DMS 273 treated with DMSO at 0.1 percent for 48 hours (cell line): Measurements from ENCODE around the gene DTX4.
"Not testable (repeated sequence)": the region's sequence is repeated elsewhere in the genome, so short reads cannot be mapped to it uniquely, and the experiment has no call there.

Experiments
- DNase-seq: peaks from one replicate; lab custom pipeline; 2025; lab: John Stamatoyannopoulos, UW

DTX4 gene

GRCh38 chr11:59171508-59172322 is at the start of gene DTX4:
TSS of gene DTX4 (plus strand) at chr11:59172132. CDS start at chr11:59172596, 464 bp downstream.
- peak; percentile 52 for DNase-seq

- no peak for DNase-seq
Observed at GRCh38 chr11:59135648-59136461, 36.1 kb upstream of the DTX4 start.

GRCh38 chr11:59136551-59136950 is 35.4 kb upstream of the DTX4 start:
- not testable (repeated sequence) for DNase-seq

- DNase-seq = no peak
Observed at GRCh38 chr11:59137190-59137589, 34.7 kb upstream of the DTX4 start.

- DNase-seq = no peak
Observed at GRCh38 chr11:59138643-59139042, 33.3 kb upstream of the DTX4 start.

GRCh38 chr11:59141191-59141590 is 30.7 kb upstream of the DTX4 start:
- DNase-seq = no peak

GRCh38 chr11:59141673-59142460 is 30.1 kb upstream of the DTX4 start:
- DNase-seq = no peak

- DNase-seq = peak; percentile 51
Observed at GRCh38 chr11:59142530-59143507, 29.1 kb upstream of the DTX4 start, which contains the start of gene FAM111A. TSS of gene FAM111A (plus strand) at chr11:59142856. CDS start at chr11:59148873, 6,017 bp downstream.

- no peak for DNase-seq
Observed at GRCh38 chr11:59144096-59144495, 27.8 kb upstream of the DTX4 start.

- peak; percentile 9 for DNase-seq
Observed at GRCh38 chr11:59144579-59145345, 27.2 kb upstream of the DTX4 start.

- no peak for DNase-seq
Observed at GRCh38 chr11:59145534-59145933, 26.4 kb upstream of the DTX4 start.

GRCh38 chr11:59151761-59152160 is 20.2 kb upstream of the DTX4 start:
- DNase-seq = no peak

- DNase-seq = no peak
Observed at GRCh38 chr11:59152312-59152951, 19.5 kb upstream of the DTX4 start.

- DNase-seq = no peak
Observed at GRCh38 chr11:59154610-59155009, 17.3 kb upstream of the DTX4 start.

GRCh38 chr11:59157433-59157832 is 14.5 kb upstream of the DTX4 start:
- DNase-seq = no peak

GRCh38 chr11:59158206-59159068 is 13.5 kb upstream of the DTX4 start:
- DNase-seq = no peak

GRCh38 chr11:59164028-59164427 is 7.9 kb upstream of the DTX4 start:
- no peak for DNase-seq

- no peak for DNase-seq
Observed at GRCh38 chr11:59172345-59173079, 580 bp downstream of the DTX4 start.
